IMR-90 (cell line): ENCODE results near the gene MRPL33. TPM values are rescaled to one million over a fixed set of nuclear protein-coding genes. Genes with fewer than 3 reads are reported as not detected.
A peak's percentile ranks its signal among the peaks of the same experiment; 100 is the strongest.

Experiments
- ATAC-seq: fragments of 200-7000 bp; cut with Tn5 transposase; 2 replicates; pipeline ENCODE4 v1.9.1; 2020; ENCODE audit warnings: low read depth, mild to moderate bottlenecking, moderate library complexity
- BruUV-seq: library from RNA; stranded (reverse); fragments of 400-500 nt; replicated peaks from 2 replicates; lab custom pipeline; 2021; lab: Mats Ljungman, UMichigan
- CTCF ChIA-PET: fragments of 300-600 bp; formaldehyde crosslinking; extraction: SDS; loops from one replicate; lab custom pipeline; 2021; ENCODE audit warnings: antibody characterized with exemption; lab: Yijun Ruan, JAX
- POLR2A ChIA-PET: fragments of 300-600 bp; sonication (Branson Sonifier 250); formaldehyde crosslinking; loops from one replicate; lab custom pipeline; 2022; ENCODE audit warnings: antibody characterized with exemption; ENCODE audit not compliant: unreplicated experiment; lab: Charles Lee
- DNase-seq: peaks from one replicate; pipeline ENCODE4 v3.0.0; 2013
- H2AFZ ChIP-seq: replicated peaks from 2 replicates; pipeline ENCODE3; 2013; ENCODE audit warnings: low read length, mild to moderate bottlenecking; ENCODE audit not compliant: poor library complexity
- H2AK5ac ChIP-seq: 2 replicates; pipeline ENCODE4 v1.6.1; 2013; ENCODE audit warnings: low read depth, low read length, inconsistent platforms
- H2AK9ac ChIP-seq: replicated peaks from 2 replicates; pipeline ENCODE3; 2013; ENCODE audit warnings: mild to moderate bottlenecking, low read depth, low read length, moderate library complexity; ENCODE audit not compliant: poor library complexity
- H2BK120ac ChIP-seq: 2 replicates; pipeline ENCODE4 v1.6.1; 2013; ENCODE audit warnings: low read depth, low read length, inconsistent platforms
- H2BK15ac ChIP-seq: 3 replicates; pipeline ENCODE4 v1.6.1; 2013; ENCODE audit warnings: low read depth, low read length, inconsistent platforms
- H2BK20ac ChIP-seq: 2 replicates; pipeline ENCODE4 v1.6.1; 2013; ENCODE audit warnings: low read depth, mild to moderate bottlenecking, inconsistent platforms, low read length, moderate library complexity
- H2BK5ac ChIP-seq: 2 replicates; pipeline ENCODE4 v1.6.1; 2013; ENCODE audit warnings: mild to moderate bottlenecking, low read depth, low read length, inconsistent platforms; ENCODE audit not compliant: poor library complexity, severe bottlenecking
- H3K14ac ChIP-seq: replicated peaks from 2 replicates; pipeline ENCODE4 v1.6.1; 2013; ENCODE audit warnings: low read depth, low read length, inconsistent platforms
- H3K18ac ChIP-seq: 2 replicates; pipeline ENCODE4 v1.6.1; 2013; ENCODE audit warnings: low read depth, low read length, control low read depth
- H3K23ac ChIP-seq: 2 replicates; pipeline ENCODE4 v1.6.1; 2013; ENCODE audit warnings: low read depth, low read length, inconsistent platforms
- H3K27ac ChIP-seq: 2 replicates; pipeline ENCODE4 v1.5.1; 2013; ENCODE audit warnings: mild to moderate bottlenecking, control low read depth, low read length; ENCODE audit not compliant: insufficient read depth
- H3K27me3 ChIP-seq: 2 replicates; pipeline ENCODE4 v1.6.1; 2013; ENCODE audit warnings: low read length; ENCODE audit not compliant: control insufficient read depth, insufficient read depth
- H3K36me3 ChIP-seq: 2 replicates; pipeline ENCODE4 v1.6.1; 2013; ENCODE audit warnings: low read length, mixed read lengths; ENCODE audit not compliant: control insufficient read depth, insufficient read depth
- H3K4ac ChIP-seq: 2 replicates; pipeline ENCODE4 v1.6.1; 2013; ENCODE audit warnings: low read depth, low read length, inconsistent platforms
- H3K4me1 ChIP-seq: 2 replicates; pipeline ENCODE4 v1.6.1; 2013; ENCODE audit warnings: low read length, mixed read lengths; ENCODE audit not compliant: control insufficient read depth, insufficient read depth
- H3K4me2 ChIP-seq: 2 replicates; pipeline ENCODE4 v1.6.1; 2013; ENCODE audit warnings: low read depth, mild to moderate bottlenecking, control low read depth, low read length, moderate library complexity
- H3K4me3 ChIP-seq: 2 replicates; pipeline ENCODE4 v1.5.1; 2013; ENCODE audit warnings: low read depth, mild to moderate bottlenecking, control low read depth, low read length, moderate library complexity; ENCODE audit not compliant: insufficient read depth
- H3K56ac ChIP-seq: 2 replicates; pipeline ENCODE4 v1.6.1; 2013; ENCODE audit warnings: low read length, inconsistent platforms; ENCODE audit not compliant: insufficient read depth; ENCODE audit errors: extremely low read depth
- H3K79me1 ChIP-seq, 2 experiments: 2 replicates each; pipeline ENCODE4 v1.6.1; 2013; ENCODE audit warnings: low read length in 2 of 2, inconsistent platforms in 1 of 2, low read depth in 1 of 2
- H3K9ac ChIP-seq: 2 replicates; pipeline ENCODE4 v1.6.1; 2013; ENCODE audit warnings: low read depth, low read length, control low read depth
- H3K9me1 ChIP-seq: 2 replicates; pipeline ENCODE4 v1.6.1; 2013; ENCODE audit warnings: low read length, inconsistent platforms; ENCODE audit not compliant: insufficient read depth
- H3K9me3 ChIP-seq: 2 replicates; pipeline ENCODE4 v1.6.1; 2013; ENCODE audit warnings: low read length; ENCODE audit not compliant: control insufficient read depth, insufficient read depth
- H4K20me1 ChIP-seq: 2 replicates; pipeline ENCODE4 v1.6.1; 2013; ENCODE audit warnings: low read length, inconsistent platforms; ENCODE audit not compliant: insufficient read depth
- H4K5ac ChIP-seq: 2 replicates; pipeline ENCODE4 v1.6.1; 2013; ENCODE audit warnings: mild to moderate bottlenecking, low read depth, low read length, control low read depth
- H4K8ac ChIP-seq, 2 experiments: 2 replicates each; pipeline ENCODE4 v1.6.1; 2013; ENCODE audit warnings: low read depth in 2 of 2, low read length in 2 of 2, control low read depth in 1 of 2, inconsistent platforms in 1 of 2
- H4K91ac ChIP-seq: 2 replicates; pipeline ENCODE4 v1.6.1; 2013; ENCODE audit warnings: low read depth, low read length, inconsistent platforms; ENCODE audit not compliant: insufficient read depth
- BHLHE40 ChIP-seq: fragments of 150-350 bp; IDR thresholded peaks from 2 replicates; pipeline ENCODE4 v1.6.1; 2016; ENCODE audit warnings: mild to moderate bottlenecking, low read depth, low read length
- CHD1 ChIP-seq: IDR thresholded peaks from 2 replicates; pipeline ENCODE4 v1.6.1; 2012; ENCODE audit warnings: low read depth, low read length, improper control_type of control experiment
- MAFK ChIP-seq: IDR thresholded peaks from 2 replicates; pipeline ENCODE4 v1.6.1; 2012; ENCODE audit warnings: low read depth, low read length, improper control_type of control experiment
- MXI1 ChIP-seq: IDR thresholded peaks from 2 replicates; pipeline ENCODE4 v1.6.1; 2012; ENCODE audit warnings: low read depth, mild to moderate bottlenecking, low read length, moderate library complexity, borderline replicate concordance
- NFE2L2 ChIP-seq: fragments of 150-350 bp; IDR thresholded peaks from 2 replicates; pipeline ENCODE4 v1.6.1; 2016; ENCODE audit warnings: low read depth, mild to moderate bottlenecking, low read length
- POLR2A ChIP-seq: IDR thresholded peaks from 2 replicates; pipeline ENCODE4 v1.6.1; 2012; ENCODE audit warnings: mild to moderate bottlenecking, low read depth, low read length
- RAD21 ChIP-seq: IDR thresholded peaks from 2 replicates; pipeline ENCODE4 v1.6.1; 2012; ENCODE audit warnings: low read length, improper control_type of control experiment
- SMC3 ChIP-seq: fragments of 150-350 bp; IDR thresholded peaks from 2 replicates; pipeline ENCODE4 v1.6.1; 2016; ENCODE audit warnings: low read depth, mild to moderate bottlenecking, antibody characterized with exemption, low read length, moderate library complexity
- WGBS, 2 experiments: methylation state at CpG; one replicate each; pipeline versions ENCODE4 v1.1.5 to v1.1.7; 2013; ENCODE audit warnings: missing lambda C conversion rate in 2 of 2; ENCODE audit not compliant: insufficient read length in 1 of 2; ENCODE audit errors: extremely low coverage in 2 of 2; 5-methylcytosine and 5-hydroxymethylcytosine counted together
- dilution Hi-C: fragments of 300-500 bp; cut with HindIII; formaldehyde crosslinking; loops from one replicate; pipeline ENCODE4 v1.14.3; 2018; ENCODE audit warnings: low sequenced_read_pairs; ENCODE audit not compliant: unreplicated experiment
- in situ Hi-C: fragments of 300-500 bp; cut with MboI; formaldehyde crosslinking; loops from 3 replicates; pipeline ENCODE4 v1.14.3; 2019; ENCODE audit warnings: low sequenced_read_pairs, inconsistent platforms, mixed read lengths
- intact Hi-C: fragments of 100-400 bp; cut with micrococcal nuclease; formaldehyde crosslinking; loops from 2 replicates; pipeline ENCODE4 v1.10.0; 2022
- polyA plus RNA-seq, 3 experiments: library from polyadenylated mRNA; depleted of rRNA; stranded (reverse); fragments of >200 nt; gene quantifications; 2 replicates each; pipeline ENCODE4 v1.2.3, GENCODE V29; 2012; ENCODE audit warnings: low replicate concordance in 1 of 3
- total RNA-seq: library from RNA; depleted of rRNA; stranded (reverse); fragments of >200 nt; gene quantifications from 2 replicates; pipeline ENCODE4 v1.2.3, GENCODE V29; 2012
- TF ChIP-seq, protein P1 (sequence below): fragments of 150-350 bp; IDR thresholded peaks from 2 replicates; pipeline ENCODE4 v1.6.1; 2016; ENCODE audit warnings: low read depth, mild to moderate bottlenecking, low read length, moderate library complexity, borderline replicate concordance

Gene MRPL33
- total and polyA plus RNA-seq, 2 of the 4 experiments (the other 2 are of a cell fraction), result 13.3 to 101 TPM

DNA sequence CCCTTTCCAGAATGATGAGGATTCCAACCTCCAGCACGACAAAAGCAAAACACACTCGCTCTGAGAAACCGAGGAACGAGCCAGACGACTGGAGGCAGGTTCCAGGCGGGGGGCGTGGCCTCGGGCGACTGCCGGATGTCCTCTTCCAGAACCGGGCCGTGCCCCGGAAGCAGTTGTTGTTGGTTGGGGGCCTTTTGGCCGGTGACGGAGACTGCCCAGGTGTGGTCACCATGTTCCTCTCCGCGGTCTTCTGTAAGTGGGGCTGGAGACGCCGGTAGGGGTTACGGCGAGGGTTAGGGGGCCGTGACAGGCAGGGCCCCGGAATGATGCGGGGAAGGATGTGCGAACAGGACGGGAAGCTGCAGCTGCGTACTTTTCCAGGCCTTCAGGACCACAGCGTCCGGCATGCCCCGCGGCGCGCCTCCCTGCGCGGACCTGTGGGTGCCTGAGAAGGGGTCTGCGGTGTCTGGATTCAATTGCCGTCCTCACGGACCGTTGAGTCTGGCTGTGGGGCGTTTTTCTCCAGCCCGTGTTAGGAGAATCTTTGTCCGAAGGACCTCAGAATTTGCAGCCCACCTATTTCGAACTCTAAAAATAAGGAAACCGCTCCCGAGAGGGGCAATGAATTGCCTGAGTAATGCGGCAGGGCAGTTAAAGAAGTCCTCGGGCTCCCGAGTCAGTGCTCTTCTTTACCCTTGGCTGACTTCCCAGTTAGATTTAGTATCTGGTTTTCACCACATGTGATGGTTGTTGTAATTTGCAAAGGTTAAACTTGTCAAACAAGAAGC is at the start of gene MRPL33 (continued):
- TF ChIP-seq BHLHE40 (no peak), NFE2L2 (no peak), POLR2A (peak; percentile 70)

DNA sequence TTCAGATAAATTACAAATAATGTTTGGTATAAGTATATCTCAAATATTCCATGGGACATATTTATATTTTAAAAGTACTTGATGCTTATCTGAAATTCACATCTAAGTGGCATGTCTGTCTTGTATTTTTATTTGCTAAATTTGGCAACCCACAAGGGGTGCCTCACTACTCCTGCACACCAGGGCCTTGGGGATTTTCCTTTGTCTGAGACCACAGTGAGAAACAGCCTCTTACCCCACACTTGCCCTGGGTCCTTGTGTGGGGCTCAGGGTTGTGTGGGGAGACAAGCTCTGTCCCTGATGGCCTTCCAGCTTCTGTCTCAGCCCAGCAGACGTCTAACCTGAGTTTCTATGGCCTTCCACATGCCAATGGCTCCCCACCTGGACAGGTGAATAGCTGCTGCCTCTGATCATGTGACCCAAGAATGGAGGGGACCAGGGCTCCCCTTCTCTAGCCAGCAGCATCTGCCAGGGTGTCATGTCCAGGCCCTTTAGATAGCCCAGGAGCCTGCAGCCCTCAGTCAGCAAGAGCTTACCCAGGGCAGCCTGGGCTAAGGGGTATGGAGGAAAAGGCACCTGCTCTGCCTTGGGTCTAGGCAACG is 49.5 kb upstream of the MRPL33 start:
- Histone ChIP-seq H3K56ac (no peak overlapping the region), H2BK15ac (peak overlapping the region; percentile 48; the same call in 1 of the 3 replicates), H3K23ac (no peak overlapping the region), H3K4me3 (no peak overlapping the region), H2BK120ac (peak overlapping the region; percentile 49), H2AK9ac (peak overlapping the region; percentile 73), H3K14ac (no peak overlapping the region), H4K91ac (peak overlapping the region; percentile 42), H3K4me1 (peaks cover 12% of the 10 kb centered on the region), H3K9me1 (peaks cover 17% of the 10 kb centered on the region), H2AK5ac (peak overlapping the region; percentile 91), H2BK5ac (no peak overlapping the region), H3K27me3 (no peaks in the 10 kb centered on the region), H2AFZ (peak overlapping the region; percentile 37), H3K9me3 (no peaks in the 10 kb centered on the region), H4K5ac (no peak overlapping the region), H3K27ac (no peak overlapping the region), H3K79me1 (peaks cover 0 to 5% of the 10 kb centered on the region in 2 experiments; a peak in 1 of 4 replicates), H4K20me1 (no peaks in the 10 kb centered on the region), H3K18ac (no peak overlapping the region), H3K4me2 (no peak overlapping the region), H3K36me3 (no peaks in the 10 kb centered on the region), H3K9ac (no peak overlapping the region), H3K4ac (peak overlapping the region; percentile 58; the same call in 1 of the 2 replicates), H2BK20ac (0 out of 2 replicates have a peak overlapping the region, but pooled peaks have one; percentile 10), H4K8ac (no peak overlapping the region; a peak in 1 of 4 replicates)
- no TSS peak for BruUV-seq
- WGBS, 2 experiments, result 80% methylated on average over 1 of the region's 2 CpGs; no CpG with 5 or more reads in 1 of the 2 experiments
- ChIA-PET POLR2A (no interaction called here), CTCF (no interaction called here)
- TF ChIP-seq, protein P1, sequence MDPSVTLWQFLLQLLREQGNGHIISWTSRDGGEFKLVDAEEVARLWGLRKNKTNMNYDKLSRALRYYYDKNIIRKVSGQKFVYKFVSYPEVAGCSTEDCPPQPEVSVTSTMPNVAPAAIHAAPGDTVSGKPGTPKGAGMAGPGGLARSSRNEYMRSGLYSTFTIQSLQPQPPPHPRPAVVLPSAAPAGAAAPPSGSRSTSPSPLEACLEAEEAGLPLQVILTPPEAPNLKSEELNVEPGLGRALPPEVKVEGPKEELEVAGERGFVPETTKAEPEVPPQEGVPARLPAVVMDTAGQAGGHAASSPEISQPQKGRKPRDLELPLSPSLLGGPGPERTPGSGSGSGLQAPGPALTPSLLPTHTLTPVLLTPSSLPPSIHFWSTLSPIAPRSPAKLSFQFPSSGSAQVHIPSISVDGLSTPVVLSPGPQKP, result no peak
- TF ChIP-seq MAFK (no peak), BHLHE40 (no peak), POLR2A (no peak), RAD21 (no peak), NFE2L2 (no peak), SMC3 (no peak), MXI1 (no peak), CHD1 (no peak)
- dilution Hi-C loops (no loop called here), in situ Hi-C loops (no loop called here), intact Hi-C loops (loop anchor here (5.0 kb wide), 1 partner anchor 730 kb away; no protein-coding TSS in a partner anchor)
- no peak for DNase-seq
- ATAC-seq, result no peak
